ENCODE measurements around the gene PLCL1.

Gene PLCL1

DNA sequence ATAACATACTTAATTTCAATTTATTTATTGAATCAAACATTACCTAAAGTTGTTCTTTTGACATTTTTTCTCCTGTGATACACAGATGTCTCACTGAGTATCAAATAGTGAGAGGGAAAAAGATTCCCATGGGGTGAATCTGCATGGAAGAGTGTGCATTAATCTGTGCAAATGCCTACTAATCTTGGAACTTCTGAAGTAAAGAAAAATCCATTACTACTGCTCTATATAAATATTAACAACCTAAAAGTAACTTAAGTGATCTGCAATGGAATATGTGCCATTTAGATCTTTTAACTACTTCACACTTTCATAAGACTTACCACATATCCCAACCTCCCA lies 125.5 kb downstream of the PLCL1 start:
- no peak for DNase-seq

DNA sequence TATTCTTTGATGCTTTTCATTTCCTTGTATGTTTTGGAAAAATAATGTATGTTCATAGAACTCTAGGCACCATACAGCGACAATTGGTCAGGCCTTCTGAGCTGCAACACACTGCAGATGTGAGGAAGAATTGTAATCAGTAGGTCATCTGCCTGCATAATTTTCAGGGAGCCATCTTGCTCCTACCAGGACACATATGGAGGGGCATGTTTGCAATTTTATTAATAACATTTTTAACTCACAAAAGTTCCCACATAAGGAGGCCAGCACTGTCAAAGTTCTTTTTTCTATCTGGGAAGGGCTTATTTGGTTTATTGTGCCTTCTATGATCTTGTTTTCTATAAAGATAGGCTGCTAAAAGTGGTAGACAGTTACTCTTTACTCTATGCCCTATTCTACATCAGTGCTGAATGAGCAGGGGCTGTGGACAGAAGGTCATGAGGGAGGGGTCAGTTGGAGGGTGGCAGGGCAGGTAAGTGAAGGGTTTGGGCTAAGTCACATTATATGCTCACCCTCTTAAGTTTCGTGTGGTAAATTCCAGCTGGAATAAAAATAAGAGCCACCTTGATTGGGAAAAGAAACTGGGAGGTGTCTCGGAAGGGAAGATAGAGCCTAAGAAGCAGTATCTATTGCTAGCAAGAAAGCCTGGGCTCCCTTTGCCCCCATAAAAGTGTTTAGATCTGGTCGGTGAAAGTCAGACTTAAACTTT lies 126.3 kb downstream of the PLCL1 start:
- no peak for DNase-seq

DNA sequence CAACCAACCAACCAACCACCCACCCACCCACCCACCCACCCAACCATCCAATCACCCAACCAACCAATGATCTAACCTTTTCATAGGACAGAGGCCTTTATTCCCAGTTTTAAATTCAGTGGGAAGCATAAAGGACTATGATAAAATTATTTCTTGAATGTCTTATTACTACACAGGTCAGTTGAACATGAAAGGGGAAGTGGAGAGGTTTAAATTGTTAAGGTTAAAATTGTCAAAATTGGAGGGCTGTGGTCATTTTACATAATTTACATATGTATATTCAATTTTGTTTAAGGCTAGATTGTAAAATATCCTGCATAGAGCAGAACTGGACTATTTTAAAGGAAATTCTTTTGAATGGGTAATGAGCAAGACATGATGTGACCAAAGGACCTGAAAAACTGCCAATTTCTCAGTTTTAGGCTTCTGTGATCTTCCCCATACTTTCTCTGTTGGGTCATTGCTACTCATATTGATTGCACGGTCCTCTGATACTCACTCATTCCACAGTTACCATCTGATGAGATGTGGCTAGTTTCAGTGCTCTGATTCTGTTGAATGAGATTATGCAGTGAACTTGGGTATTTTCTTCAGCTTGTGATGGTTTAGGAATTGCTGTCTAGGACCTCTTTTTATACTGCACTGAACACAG lies 127.4 kb downstream of the PLCL1 start:
- no peak for DNase-seq

DNA sequence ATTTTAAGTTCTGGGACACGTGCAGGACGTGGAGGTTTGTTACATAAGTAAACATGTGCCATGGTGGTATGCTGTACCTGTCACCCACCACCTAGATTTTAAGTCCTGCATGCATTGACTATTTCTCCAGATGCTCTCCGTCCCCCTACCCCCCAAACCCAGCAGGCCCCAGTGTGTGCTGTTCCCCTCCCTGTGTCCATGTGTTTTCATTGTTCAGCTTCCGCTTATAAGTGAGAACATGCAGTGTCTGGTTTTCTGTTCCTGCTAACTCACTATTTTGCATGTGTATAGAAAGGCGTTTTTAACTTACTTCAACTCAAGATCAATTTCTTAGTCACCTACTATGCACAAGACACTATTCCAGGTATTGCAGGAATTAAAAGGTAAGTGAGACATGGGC lies 128.0 kb downstream of the PLCL1 start:
- no peak for DNase-seq

DNA sequence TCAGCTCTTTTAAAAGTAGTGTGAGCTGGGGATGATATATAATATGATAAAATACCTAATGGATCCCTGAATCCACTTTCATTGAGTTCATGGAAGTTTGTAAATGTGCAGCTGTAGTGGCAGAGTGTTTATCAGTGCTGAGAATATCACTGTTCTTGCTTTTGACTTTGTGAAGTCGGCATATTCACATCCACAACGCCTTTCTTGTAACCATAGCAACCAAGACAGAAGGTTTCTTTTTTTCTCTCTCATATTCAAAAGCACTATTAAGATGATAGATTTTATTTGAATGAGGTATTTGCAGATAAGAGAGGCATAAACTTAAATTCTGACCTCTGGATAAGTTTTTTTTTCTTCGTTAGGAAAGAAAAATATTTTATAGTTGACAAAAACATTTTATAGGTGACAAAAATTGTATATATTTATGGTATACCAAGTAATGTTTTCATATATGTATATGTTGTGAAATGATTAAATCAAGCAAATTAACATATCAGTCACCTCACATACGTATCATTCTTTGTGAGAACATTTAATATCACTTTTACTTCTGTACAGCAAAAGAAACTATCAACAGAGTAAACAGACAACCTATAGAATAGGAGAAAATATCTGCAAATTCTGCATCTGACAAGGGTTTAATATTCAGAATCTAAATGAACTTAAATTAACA lies 130.0 kb downstream of the PLCL1 start:
- no peak for DNase-seq

DNA sequence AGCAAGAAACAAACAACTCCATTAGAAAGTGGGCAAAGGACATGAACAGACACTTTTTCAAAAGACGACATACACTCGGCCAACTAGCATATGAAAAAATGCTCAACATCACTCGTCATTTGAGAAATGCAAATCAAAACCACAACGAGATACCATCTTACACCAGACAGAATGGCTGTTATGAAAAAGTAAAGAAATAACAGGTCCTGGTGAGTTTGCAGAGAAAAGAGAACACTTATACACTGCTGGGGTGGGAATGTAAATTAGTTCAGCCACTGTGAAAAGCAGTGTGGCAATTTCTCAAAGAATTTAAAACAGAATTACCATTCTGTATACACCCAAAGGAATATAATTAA lies 130.5 kb downstream of the PLCL1 start:
- no peak for DNase-seq

DNA sequence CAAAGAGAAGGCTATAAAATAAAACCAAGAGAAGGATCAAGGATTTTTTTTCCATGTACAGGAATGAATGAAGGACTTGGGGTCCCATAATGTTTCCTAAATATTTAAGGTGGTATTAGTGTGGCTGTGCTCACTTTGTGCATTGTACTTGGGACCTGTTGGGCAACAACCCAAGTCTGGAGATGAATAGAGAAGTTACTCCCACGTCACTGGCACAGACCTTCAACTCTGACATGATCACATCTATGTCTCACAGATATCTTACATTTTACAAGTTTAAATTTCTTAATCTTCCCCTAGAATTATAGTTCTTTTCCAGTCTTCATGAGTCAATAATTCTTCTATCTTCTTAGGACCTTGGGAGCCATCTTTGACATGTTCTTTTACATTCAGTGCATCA lies 133.4 kb downstream of the PLCL1 start:
- no peak for DNase-seq

DNA sequence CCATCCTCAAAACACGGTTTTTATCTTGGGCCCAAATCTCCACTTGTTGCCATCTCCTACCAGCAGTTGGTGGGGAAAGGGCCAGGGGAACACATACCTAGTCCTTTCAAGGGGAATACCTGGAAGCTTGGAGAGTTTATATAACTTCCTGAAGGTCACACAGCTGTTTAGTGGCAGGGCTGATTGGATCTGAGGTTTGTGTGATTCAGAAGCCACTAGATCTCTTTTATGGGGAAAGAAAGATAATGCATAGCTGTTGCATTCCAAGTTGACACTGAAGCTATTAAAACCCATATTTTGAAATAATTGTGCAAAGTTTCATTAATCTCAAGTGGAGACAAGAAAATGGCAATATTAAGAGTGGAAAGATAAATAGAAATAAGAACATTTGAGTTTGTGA lies 134.2 kb downstream of the PLCL1 start:
- no peak for DNase-seq

DNA sequence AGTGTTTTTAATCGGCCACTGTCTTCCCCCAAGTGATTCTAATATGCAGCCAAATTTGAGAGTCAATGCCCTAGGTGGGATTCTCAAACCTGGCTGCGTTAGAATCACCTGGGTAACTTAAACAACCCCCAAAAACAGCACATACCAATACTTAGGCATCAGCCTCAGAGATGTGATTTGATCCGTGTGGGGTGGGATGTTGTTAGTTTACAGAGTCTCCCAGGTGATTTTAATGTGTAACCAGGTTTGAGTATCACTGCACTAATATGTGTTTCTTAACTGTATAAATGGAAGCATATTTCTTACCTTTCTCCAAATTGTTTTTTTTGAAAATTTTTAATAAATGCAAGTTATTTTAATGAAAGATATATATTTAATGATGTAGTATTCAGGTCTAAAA lies 135.4 kb downstream of the PLCL1 start:
- DNase-seq: no peak

DNA sequence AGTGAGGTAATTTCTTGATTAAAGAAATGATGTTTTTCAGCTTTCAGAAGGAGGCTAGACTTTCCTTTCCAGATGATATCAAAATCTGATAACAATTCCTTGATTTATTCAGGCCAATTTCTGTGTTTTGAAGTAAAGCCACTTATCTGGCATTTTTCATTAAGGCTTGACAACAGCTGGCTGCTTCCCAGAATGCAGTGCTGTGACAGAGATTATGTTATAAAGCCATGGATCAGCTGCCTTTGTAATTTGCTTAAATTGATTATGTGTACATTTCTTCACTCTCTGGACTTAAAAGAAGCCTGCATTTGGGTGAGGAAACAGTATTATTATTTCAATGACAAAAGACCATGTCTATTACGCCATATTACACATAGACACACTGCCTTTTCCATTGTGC lies 136.0 kb downstream of the PLCL1 start:
- DNase-seq: no peak

DNA sequence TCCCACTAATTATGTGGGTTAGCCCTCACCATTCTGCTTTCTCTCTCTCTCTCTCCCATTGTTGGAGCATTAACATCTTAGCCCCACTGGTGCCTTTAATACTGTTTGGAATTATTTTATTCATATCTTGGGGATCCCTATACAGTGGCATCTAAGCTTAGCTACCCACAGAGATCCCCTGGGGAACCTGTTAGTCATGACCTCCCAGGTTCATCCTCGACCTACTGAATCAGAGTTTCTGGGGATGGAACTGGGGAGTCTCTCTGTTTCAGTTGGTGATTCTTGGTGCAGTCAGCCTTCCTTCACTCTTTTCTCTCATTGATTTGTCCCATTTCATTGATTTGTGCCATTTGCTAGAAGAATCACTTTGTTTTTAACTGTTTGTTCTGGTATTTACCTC lies 137.3 kb downstream of the PLCL1 start:
- no peak for DNase-seq

DNA sequence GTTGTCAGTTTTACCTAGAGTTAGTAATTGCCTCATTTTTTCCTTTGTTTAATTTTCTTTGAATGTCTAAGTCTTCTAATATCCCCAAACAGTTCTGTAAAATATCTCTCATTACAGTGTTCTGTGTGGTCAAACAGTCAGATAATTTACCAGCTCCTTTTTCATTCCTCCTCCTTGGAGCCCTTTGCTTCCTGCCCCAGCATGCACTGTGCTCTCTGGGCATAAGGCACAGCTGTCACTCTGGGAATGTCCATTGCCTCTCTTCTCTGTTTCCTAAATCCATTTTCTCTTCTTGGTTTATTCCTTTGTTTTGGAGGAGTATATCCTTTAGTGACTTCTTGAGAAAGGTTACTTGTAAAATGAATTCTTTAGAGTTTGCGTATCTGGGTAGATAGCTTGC lies 139.3 kb downstream of the PLCL1 start:
- no peak for DNase-seq

DNA sequence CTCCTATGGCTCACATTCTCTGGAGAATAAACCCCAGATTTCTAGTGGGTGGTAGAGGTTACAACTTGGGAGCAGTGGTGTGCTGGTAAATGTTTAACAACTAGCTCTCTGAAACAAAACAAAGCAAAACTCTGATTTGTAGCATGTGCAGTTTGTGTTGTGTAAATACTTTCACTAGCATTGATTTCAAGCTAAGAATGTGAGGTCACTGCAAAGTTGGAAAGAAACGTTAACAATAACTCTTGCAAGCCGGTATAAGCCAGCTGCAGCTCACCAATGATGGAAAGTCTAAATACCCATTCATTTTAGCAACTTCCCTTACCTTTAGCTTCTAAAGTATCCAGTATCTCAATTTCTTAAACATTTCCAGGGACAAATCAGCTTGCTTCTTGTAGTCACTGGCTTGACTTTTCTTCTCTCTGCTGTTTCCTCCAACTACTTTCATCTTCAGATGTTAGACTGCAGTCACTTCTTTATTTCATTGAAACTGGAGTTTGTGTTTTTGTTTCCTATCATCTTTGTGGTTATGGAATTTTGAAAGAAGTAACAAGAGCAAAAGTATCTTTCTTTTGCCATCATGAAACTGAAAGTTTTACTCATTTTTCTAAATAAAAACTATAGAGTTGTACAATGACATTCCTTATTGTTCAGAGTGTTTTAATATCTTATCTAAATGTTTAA lies 140.2 kb downstream of the PLCL1 start:
- no peak for DNase-seq

DNA sequence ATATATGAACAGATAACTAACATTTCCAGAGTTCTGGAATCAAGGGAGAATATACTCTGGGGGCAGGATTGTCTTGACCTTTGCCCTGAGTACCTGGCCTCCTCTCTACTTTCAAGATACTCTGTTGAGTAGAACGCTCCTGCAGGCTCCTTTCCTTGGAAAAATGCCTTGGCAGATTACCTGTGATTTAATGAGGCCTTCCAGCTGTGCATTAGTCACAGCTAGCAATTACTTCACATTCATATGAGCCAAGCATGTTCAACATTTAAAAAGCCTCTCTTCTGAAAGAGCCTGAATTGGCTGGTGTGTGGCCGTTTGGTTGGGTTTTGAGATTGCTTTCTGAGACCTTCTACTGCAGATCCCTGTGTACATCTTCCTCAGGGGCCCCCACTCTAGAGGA lies 142.2 kb downstream of the PLCL1 start:
- DNase-seq: no peak

DNA sequence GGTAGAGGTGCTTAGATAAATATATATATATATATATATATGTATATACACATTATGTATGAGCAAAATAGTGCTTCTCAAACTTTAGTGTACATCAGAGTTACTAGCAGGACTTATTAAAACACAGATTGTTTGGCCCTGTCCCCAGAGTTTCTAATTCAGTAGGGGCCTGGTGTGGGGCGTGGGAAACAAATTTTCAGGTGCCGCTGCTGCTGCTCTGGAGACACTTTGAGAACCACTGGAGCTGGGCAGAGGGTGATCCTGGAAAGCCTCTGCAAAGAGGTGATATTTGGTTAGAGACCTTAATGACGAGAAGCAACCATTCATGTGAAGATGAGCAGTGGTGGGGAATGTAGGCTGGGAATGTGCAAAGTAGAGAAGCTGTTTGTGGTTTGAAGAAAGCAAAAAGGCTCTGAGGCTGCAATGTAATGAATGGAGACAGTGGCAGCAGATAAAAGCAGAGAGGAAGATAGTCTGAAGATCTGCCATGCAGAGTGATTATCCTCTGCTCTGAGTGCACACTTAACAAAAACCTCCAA lies 142.9 kb downstream of the PLCL1 start:
- DNase-seq: no peak

DNA sequence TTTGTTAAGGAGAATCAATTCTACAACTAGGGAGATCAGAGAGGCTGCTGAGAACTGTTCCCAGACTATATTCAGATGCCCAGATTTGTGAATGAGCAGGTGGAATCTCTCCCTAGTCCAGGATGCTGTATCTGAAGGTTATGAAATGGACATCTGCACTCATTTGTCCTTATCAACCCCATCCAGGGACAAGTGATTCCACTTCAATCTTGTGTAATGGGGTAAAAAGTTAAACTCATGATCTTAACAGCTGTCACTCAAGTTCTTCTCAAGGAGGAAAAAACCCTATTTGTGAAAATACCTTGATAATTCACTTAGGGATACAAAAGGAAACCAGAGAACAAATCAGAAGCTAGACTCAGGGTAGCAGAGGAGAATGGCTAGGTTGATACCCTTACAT lies 144.8 kb downstream of the PLCL1 start:
- DNase-seq: no peak

DNA sequence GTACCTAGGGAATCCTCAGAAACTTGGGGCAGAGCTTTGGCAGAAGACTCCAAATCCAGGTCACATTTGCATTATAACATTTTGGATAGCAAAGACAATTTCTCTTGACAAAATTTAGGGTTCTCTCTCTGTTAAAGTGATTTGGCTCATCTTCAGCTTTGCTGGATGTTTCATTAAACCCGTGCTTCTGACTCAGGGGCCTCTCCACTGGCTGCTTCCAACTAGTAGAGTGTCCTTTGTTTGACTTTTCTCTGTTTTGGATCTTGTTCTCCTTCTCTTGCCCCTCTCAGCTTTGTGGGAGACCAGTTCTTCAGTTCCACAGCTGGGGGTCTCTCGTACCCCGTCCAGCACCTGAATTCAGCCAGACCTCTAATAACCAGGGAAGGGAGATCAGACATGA lies 145.6 kb downstream of the PLCL1 start:
- DNase-seq: no peak

DNA sequence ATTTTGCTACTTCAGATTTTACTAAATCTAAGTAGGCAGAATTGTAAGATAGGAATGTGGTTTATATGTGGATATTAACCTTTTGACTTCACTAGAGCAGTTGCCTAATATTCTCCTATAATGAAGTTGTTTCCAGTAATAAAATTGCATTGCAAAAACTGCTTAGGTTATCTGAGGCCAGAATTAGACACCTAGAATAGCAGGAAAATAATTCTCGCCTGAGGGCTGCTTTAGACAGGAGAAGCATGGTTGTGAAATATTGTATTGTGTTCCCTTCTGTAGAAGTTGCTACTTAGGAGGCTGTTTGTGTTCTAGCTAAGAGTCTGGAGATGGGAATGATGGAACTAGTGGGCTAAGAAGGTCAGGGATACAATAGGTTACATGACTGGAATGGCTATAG lies 146.3 kb downstream of the PLCL1 start:
- no peak for DNase-seq

DNA sequence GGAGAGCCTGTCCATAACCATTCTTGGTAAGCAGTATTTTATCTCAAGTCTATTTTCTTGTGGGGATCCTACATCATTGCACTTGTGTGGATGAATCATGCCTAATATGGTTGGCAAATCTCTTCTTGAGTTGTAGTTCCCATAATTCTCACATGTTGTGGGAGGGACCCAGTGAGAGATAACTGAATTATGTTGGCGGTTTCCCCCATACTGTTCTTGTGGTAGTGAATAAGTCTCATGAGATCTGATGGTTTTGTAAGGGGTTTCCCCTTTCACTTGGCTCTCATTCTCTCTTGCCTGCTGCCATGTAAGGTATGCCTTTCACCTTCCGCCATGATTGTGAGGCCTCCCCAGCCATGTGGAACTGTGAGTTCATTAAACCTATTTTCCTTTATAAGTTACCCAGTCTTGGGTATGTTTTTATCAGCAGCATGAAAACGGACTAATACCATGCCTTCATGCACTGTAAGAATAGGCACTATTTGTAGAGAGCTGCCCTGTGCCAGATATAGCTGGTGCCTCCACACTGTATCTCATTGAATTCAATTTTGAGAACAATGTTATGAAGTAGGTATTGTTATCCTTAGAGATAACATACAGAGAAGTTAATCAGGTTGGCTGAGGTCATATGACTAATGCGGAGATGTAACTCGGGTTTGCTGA lies 148.3 kb downstream of the PLCL1 start:
- no peak for DNase-seq

DNA sequence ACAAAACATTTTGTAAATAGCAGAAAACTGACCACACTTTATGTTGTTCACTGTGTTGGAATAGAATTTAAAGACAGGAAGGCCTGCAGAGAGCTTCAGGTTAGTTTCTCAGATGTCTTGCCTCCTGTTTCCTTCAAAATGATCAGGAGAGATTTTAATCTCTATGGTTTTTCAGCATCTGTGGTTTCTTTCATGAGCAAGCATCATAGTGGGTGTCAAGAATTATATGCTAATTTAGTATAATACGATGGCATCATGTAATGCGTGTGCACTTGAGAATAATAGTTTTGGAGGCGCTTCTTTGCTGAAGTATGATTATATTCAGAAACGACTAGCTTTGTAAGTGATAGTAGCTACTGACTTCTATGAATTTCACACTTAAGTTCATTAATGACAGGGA lies 149.9 kb downstream of the PLCL1 start:
- DNase-seq: no peak

DNA sequence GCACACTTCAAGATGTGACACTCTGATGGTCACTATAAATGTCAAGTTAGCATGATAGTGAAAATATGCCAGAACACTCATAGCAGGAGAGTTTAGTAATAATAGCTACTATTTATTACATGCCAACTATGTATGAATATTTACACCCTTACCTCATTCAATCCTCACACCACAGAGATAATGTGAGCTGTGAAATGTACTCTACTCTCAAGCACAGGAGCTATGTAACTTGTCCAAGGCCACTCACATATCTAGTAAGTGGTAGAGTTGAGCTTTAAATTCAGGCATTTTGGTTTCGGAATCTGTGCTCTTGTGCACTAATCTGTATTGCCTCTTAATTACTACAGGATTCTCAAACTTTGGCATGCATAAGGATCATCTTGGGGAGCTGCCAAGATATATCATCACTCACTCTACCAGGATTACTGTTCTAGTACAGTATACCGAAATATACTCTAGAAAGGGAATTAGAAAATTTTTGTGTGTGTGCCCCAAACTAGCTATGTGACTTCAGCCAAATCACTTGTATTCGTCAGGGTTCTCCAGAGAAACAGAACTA lies 154.3 kb downstream of the PLCL1 start:
- no peak for DNase-seq

DNA sequence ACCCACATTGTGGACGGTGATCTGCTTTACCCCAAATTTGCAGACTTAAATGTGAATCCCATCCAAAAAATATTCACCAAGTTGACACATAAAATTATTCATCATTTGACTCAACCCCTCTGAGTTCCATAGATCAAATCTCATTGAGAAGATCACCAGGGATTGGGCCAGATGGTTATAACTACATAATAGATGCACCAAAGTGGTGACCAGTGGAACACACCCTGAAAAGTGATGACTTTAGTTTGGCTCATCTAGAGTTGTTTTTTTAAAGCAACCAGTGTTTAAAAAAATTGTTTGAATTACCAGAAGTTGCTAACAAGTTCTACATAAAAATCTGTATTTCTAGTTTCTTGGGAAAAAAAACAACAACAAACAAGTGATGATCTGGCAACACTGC lies 155.0 kb downstream of the PLCL1 start:
- DNase-seq: no peak

DNA sequence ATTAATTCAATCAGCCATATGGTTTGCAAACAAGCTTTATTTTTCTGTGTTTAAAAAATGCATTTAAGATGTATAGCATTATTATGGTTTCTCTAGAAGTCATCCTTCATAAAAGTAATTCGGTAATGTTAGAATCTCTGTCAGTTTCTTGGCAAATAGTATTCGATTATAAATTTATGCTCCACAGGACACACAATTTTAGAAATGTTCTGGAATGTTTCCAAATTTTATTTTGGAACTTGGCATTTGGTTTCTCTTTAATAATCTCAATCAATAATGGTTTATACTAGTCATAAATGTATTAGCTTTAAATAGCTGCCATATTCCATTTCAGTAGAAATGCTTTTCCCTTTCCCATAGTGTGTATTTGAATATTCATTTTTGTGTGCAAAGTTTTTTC lies 156.4 kb downstream of the PLCL1 start:
- DNase-seq: no peak
